GM18505 (cell line): ENCODE data around the gene STT3A.
"Not testable (repeated sequence)": the region's sequence is repeated elsewhere in the genome, so short reads cannot be mapped to it uniquely, and the experiment has no call there.

ENCODE experiments used
- ATAC-seq: cut with Tn5 transposase; IDR thresholded peaks from one replicate; pipeline ENCODE4 v1.9.1; 2021; ENCODE audit not compliant: unreplicated experiment
- POLR2A ChIP-seq: IDR thresholded peaks from 4 replicates; pipeline ENCODE4 v1.6.1; 2011; ENCODE audit warnings: borderline replicate concordance; ENCODE audit not compliant: insufficient read depth, insufficient read length; ENCODE audit errors: extremely low read depth

The STT3A gene

DNA sequence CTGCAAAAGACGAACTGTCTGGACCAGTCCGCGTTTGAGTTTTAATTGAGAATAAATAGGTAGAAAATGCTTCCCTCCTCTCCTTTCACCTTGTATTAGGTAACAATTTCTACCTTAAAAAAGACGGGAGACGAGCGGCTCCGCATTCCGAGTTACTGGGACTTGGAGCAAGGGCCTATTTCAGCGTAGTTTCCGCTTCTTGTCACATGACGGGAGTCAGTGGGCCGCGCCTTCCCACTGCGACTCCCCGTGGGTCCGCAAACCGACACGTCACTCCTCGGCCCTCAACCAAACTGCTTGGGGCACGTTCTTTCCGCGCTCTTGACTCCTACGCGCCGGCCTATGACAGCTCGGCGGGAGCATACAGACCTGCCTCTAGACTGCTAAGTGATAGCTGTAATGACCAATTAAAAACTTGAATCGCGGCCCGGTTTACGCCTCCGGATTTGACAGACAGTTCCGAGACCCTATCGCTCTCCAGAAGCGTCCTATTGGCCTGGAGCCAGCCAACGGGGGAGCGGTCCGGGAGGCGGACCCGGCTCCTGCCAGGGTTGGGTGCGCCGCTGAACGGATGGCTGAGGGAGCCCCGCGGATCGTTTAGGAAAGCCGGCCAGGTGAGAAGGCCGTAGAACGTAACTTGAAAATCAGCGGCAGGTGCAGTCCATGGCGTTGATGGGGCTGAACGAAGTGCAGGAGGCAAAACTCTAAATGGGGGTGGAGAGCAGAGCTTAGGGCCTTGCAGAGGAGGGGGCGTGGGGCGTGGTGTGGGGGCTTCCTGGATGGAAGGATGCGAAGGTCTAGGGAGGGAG, at the start of gene STT3A:
Gene STT3A, plus strand, starts transcription at position 548 of the 809 bp plus-strand sequence. CDS start 3,064 bp downstream, outside the sequence.
- peak; percentile 86 for TF ChIP-seq POLR2A
- peak; percentile 97 for ATAC-seq

DNA sequence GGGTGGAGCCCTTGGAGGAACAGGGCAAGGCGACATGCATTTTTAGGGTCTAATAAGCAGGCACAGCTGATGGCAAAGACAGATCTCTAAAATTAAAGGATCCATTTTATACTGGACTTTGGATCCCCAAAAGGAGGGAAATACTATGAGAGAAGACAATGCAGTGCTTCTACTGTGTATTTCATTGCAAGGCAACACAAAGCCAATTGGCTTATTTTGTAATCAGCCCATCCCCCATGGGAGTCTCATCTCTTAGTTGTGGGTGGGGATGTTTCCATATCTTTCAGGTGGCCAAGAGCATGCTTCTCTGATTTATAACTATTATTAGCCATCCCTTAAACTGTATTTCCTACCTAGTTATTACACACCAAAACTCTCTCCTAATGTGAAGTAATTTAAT, 41.9 kb upstream of the STT3A start:
- no peak for TF ChIP-seq POLR2A
- no peak for ATAC-seq

DNA sequence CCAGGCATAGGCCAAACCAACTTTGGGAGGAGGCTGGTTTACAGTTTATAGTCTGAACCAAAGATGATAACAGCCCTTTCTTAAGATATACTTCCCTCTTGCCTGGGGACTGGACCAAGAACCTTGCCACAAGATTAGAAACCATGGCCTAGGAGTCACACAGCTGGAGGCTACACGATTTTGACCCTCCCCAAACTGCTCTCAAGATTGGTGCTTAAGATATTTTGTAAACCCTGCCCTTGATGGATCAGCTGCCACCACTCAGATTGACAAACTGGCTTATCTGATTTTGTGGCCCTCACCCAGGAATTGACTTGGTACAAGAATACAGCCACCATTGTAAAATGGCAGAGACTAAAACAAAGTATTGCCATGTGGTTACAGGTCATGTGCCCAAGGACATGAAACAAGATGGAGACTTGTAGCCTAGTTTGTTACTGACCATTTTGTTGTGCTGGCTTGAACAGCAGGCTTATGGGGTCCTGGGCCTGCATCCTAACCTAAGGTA, 40.8 kb upstream of the STT3A start:
- TF ChIP-seq POLR2A, result no peak
- no peak for ATAC-seq

DNA sequence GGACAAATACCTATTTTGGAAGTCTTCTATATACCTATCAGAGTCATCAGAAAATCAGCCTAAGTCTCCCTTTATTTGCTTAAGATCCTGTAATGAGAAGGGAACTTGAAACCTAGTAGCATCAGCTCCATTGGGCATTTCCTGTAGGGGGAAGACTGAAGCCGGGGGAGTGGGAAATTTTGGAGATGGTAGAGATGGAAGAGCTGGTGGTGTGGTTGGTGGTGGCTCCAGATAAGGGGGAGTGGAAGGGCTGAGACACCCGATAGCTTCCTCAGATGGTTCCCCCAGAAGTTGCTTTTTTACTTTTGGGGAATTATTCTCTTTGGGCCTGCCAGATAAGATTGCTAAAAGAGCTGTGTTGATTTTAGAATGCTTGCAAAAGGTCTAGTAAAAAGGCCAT, 39.7 kb upstream of the STT3A start:
- no peak for ATAC-seq
- no peak for TF ChIP-seq POLR2A

DNA sequence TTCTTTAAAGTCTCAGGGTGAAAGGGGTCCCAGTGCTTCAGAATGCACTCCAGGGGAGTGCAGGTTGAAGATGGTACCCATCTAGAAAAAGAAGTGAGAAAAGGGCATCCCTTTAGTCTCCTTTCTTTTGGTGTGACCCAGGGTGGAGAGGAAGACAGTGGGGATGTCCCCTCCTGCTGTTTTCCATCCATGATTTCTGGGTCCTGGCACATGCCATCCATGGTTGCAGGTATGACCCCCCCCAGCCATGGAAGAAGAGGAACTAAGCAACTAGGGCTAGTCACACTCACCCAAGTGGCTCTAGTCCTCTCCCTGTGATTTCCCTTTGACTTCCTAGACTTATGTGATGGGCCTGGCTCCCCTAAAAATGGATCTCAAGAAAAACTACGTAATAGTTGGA, 39.3 kb upstream of the STT3A start:
- TF ChIP-seq POLR2A, result no peak
- ATAC-seq, result no peak

DNA sequence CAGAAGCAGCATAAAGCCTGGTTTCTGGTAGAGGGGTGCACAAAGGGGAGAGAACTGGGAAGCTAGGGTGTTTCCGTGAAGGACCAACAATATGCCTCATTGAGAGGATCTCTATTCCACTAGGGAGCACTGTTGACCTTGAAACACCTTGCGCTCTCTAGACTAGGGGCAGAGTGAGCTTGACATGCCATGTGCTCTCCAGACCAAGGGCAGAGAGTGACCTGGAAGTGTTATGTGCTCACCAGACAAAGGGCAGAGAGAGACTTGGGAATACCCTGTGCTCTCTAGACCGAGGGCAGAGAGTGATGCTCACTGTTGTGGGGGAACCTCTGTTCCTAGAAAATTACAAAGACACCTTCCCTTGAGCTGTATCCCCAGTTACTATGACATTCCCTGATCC, 38.6 kb upstream of the STT3A start:
- TF ChIP-seq POLR2A, result no peak
- no peak for ATAC-seq

DNA sequence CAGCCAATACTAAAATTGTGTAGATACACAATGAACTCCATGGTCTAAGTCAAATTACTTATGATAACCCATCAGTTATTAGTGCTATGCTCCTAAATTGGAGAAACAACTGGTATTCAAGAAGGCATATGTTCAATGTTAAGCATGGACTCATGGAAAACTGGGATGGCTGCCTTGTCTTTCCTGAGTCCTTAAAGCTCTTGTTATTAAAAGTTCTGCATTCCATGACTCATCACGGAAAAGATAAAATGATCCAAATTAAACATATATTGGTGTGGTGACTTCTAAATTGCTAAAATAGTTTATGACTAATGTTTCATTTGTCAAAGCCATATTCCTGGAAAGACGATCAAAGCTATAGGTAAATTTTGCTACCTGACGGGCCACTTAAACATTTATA, 32.8 kb upstream of the STT3A start:
- no peak for TF ChIP-seq POLR2A
- no peak for ATAC-seq

DNA sequence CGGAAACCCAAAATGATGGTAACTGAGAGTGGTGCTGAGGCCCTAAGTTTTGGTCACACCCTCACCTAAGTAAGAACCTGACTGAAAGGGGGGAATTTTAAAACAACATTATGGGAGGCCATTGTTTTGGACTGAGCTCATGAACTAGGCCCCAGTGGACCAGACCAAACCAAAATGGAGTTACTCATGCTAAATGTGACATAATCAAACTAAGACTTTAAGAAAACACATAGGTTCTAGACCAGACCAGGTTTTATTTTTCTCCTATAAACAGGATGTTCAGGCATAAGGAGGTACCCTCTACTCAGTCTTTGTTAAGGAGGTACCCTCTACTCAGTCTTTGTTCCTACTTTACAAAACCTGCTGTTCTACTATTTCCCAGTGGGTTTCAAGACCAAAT, 30.7 kb upstream of the STT3A start:
- TF ChIP-seq POLR2A, result no peak
- ATAC-seq, result no peak

DNA sequence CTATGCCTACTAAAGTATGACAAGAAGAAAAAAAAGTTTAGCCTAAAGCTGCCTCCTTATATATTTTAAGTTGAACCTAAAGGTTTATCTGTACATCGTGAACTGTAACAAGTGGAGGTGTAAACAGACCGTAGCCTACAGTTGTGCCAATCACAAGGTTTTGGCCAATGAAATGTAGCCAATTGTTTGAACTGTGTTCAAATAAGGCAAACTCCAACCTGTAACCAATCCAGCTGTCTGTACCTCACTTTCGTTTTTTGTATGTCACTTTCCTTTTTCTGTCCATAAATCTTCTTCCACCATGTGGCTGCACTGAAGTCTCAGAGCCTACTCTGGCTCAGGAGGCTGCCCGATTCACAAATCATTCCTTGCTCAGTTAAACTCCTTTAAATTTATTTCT, 30.2 kb upstream of the STT3A start:
- no peak for ATAC-seq
- TF ChIP-seq POLR2A, result no peak

DNA sequence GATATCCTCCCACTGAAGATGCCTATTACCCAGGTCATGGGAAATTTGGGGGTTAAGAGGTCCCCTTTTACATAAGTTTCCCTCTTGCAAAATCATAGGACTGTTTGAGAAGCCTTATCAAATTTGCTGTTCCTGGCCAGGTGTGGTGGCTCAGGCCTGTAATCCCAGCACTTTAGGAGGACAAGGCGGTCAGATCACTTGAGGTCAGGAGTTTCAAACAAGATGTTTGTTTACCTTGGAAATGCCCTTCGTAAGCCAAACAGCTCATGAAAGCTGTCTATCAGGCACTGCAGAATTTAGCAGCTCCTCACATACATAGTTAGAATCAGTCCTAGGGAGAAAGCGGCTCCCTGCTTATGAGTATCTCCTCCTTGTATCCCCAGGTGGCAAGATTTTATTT, 28.3 kb upstream of the STT3A start:
- TF ChIP-seq POLR2A, result no peak
- ATAC-seq, result no peak

DNA sequence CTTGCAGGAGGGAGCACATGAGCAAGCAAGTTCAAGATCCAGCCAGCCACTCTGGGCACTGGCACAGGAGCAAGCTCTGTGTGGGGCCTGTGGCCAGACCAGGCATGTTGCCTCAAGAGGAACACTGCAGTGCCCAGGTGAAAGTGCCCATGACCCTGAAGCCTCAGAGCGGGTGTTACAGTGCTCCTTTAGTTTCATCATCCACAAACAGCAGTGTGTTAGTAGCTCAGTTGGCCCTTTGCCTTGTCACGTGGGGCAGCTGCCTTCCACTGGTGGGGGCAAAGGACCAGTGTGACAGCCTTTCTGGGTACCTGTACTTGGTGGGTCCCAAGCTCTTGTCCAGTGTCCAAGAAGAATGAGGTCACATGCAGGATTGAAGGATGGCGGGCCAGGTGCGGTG, 26.4 kb upstream of the STT3A start:
- TF ChIP-seq POLR2A, result no peak
- ATAC-seq, result no peak

DNA sequence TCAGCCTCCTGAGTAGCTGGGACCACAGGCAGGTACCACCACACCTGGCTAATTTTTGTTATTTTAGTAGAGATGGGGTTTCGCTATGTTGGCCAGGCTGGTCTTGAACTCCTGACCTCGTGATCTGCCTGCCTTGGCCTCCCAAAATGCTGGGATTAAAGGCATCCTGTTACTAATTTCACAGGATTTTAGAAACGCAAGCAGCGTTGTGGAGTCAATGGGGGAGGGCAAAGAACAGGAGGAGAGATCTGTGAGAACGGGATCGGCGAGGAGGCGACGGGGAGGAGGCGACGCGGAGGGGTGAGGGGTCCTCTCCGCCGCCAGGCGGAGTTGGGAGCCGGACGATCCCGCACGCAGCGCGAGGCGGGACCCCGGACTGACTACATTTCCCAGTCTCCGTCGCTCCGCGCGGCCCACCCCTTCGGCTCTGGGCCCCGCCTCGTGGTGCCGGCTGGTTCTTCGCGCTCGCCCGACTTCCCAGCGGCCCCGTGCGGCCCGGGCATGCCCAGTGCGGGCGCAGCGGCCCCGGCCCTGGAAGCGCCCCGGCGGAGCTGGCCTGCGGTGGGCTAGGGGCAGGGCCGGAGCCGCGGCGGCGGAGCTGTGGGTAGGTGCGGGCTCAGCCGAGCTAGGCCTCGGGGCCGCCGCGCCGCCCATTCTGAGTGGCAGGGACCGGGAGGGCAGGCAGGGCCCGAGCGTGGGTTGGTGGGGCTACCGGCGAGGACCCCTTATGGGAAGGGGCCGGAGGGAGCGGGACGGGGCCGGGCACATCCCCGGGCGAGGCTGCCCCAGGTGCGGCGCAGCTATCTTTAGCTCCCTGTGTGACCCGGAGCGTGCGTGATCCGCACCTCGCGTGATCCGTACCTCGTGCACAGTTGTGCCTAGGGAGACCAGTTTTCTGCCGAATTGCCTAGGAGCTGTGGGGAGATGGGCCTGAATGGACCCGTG, 23.4 kb upstream of the STT3A start, which contains the start of gene EI24:
Gene EI24, plus strand, starts transcription at position 508 of the 945 bp plus-strand sequence. CDS start 3,051 bp downstream, outside the sequence.
- peak; percentile 90 for TF ChIP-seq POLR2A
- peak; percentile 97 for ATAC-seq

DNA sequence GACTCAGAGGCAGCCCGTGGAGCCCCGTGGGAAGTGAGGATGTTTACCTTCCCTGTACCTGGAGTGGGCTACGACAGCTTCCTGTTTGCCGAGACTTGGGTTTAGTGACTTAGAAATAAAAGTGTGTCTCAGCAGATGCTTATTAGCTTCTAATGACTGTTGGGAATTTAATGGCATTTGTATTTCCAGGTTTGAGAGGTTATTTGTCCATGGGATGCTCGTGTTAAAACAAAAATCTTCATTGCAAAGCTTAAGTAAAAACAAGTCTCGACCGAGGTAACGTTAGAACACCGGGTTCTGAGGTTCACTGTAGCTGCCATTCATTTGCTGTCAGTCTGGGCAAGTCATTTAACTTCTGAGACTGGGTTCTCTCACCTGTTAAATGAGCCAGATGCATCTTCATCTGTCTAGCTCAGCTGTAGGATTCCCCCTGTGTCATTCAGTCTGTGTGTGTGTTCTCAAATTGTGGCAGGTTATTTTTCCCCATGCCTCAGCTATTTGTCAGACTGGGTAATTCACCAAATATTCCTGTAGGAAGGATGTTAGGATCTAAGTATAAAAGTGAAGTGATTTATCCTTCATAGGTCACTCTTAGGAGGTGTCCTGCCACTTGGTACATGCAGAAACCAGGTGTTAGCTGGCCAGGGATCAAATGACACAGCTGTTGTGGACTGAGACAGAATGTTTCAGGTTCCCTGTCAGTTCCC, 22.6 kb upstream of the STT3A start:
- no peak for ATAC-seq
- TF ChIP-seq POLR2A, result no peak

DNA sequence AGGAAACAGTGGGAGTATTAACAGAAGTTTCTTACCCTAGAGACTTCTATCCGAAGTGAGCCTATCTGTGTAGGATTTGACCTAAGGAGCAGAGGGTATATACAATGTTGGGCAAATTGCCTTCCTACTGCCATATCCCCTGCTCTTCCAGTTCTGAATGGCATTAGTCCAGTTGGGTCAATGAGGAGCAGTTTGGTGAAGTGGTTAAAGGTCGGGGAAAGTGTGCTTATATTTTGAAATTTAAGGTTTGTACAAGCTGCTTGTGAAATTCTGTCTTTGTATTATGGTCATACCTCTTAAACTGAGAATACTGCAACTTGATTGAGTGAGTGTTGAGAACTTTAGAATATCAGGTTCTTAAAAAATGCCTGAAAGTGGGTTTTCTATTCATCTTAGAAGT, 21.7 kb upstream of the STT3A start:
- no peak for ATAC-seq
- no peak for TF ChIP-seq POLR2A

DNA sequence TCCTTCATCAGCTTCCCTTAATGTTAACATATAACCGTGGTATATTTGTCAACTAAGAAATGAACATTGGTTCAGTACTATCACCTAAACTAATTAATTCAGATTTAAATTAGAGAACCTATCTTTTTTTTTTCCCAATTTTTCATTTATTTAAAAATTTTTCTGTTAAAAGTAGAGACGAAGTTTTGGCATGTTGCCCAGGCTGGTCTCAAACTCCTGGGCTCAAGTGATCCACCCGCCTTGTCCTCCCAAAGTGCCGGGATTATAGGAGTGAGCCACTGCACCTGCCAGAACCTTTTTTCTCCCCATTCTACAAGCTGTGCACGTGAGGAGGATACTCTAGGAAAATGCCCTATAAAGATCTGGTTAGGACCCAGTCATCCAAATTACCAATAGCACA, 19.7 kb upstream of the STT3A start:
- no peak for TF ChIP-seq POLR2A
- no peak for ATAC-seq

DNA sequence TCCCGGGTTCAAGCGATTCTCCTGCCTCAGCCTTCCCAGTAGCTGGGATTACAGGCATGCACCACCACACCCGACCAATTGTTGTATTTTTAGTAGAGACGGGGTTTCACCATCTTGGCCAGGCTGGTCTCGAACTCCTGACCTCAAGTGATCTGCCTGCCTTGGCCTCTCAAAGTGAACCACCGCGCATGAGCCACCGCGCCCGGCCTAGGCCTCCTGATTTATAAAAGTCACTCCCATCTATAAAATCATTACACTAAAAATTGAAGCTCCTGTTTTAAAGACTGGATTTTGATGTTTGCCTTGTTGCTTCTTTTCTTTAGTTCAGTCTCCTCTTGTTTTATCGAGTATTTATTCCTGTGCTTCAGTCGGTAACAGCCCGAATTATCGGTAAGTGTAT, 15.5 kb upstream of the STT3A start:
- not testable (repeated sequence) for ATAC-seq
